ENCODE data around the gene APBB2. TPM values are rescaled to one million over a fixed set of nuclear protein-coding genes. Genes with fewer than 3 reads are reported as not detected.
A peak's percentile ranks its signal among the peaks of the same experiment; 100 is the strongest.
"Not testable (repeated sequence)": the region's sequence is repeated elsewhere in the genome, so short reads cannot be mapped to it uniquely, and the experiment has no call there.

Gene APBB2
- polyA plus RNA-seq, 4 donors = 53.4 to 101 (median 54.3) TPM

DNA sequence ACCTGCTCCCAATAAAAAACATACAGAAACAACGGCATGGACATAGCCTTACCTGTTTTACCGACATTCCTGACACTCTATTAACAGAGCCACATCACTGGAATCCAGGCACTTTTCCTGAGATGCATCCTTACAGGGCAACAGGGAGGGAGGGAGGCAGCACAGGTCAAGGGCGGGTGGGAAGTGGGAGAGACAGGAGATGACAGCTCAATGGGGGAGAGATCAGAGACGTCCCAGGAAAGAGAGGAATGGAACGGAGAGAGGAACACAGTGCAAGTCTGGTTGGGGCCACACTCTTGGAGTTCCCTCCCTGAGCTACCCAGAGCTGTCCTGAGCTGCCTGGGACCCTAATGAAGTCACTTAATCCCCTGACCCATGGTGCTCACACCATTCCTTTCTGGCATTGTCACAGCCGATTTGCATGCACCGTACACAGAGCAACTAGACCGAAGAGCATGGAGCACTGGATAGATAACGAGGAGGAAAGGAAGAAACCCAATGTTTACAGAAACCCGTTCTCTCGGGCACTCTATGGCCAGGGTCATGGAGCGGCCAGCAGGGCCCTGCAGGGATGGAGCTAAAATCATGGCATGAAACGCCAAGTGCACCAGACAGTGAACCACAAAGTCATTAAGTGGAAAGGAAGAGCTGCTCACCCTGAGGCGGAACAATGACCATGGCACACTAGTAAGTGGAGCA lies 371.5 kb downstream of the APBB2 start:
- DNase-seq (ENCODE audit: low read depth in 4 of 4, low spot score in 3 of 4) = no peak

DNA sequence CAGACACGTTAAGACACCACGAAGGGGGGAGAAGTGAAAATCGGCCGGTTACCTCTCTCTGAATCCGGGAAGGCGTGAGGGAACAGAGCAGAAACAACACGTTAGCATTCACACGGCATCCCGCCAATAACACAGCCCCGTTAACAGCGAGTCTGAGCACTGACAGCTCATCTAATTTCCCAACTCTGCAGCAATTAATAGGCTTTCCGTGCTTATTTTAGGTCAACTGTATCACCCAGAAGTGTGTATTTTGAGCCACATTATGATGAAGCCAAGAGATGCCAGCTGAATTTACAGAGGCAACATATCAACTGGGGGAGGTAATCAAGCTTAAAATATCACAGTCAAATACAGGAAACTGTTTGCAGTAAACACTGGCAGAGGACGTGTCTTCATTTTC lies 372.0 kb downstream of the APBB2 start:
- DNase-seq (ENCODE audit: low read depth in 4 of 4, low spot score in 3 of 4) = no peak

DNA sequence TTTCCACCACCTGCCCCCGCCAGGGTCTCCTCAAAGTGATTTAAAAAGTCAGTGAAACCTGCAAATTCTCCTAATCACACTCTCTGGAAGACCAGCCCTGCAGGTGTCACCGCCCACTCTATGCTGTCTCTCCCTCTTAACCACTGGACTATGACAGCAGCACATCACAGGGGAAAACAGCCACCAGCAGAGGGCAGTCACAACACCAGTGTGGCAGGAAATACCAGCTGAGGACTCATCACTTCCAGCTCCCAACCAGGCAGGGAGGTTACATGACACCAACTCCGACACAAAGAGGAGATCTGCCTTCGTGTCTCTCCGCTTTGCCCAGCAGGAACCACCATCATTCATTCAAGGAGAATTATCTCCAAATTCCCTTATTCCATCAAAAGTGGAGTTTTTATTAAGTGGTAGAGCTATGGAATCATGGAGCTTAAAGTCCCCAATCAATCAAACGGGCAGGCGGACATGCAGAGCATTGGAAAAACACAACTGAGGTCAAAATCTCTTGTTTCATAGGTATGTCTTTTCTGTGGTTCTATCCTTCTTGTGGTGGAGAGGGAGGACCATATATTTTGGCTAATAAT lies 373.3 kb downstream of the APBB2 start:
- peak; percentile 50 to 79 (median 56) for DNase-seq (ENCODE audit: low read depth in 4 of 4, low spot score in 3 of 4)

DNA sequence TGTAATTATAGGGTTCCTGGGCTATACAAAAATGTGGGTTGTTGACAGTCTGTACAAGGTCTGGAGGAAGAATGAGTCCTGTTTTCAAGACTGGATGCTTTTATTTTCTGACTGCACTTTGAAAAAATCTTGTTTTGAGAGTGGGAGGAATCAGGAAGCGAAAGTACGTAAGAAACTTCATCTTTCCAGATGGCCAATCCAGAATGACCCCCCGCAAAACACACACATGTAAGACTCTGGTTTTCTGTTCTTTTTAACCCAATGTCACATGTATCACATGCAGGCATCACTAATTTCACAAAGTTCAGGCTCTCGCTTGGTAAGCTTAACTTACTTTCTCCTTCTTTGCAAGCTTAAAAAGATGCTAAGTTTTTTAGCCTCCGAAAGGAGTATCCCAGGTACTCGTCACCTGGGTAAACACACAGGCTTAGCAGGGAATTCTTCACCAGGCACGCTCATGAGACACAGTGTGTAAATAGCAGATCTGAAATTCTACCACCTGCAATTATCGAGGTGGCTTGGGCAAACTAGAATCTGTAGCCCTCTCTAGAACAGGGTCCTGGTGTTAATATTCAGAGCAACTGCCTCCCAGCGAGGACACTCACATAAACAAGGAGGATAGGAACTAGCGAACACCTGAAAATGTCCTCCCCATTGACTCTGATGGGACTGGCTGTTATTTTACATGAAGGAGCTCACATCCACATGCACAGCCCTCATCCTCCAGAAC lies 373.9 kb downstream of the APBB2 start:
- DNase-seq (ENCODE audit: low read depth in 4 of 4, low spot score in 3 of 4) = no peak

DNA sequence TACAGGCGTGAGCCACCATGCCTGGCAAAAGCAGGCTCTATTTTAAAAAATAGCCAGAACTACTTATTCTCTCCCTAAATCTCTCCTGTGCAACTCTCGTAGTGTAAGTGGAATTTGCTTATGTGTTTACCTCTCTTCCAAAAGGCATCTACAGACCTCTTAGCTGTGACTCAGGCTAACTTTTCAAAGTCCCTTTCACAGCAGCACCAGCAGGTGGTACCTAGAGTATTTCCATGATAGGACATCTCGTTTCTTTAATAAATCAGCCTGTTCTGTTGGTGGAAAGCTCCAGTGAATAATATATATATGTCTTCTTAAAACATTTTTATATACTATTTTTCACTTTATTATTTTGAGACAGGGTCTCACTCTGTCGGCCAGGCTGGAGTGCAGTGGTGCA lies 375.6 kb downstream of the APBB2 start:
- no peak for DNase-seq (ENCODE audit: low read depth in 4 of 4, low spot score in 3 of 4)

DNA sequence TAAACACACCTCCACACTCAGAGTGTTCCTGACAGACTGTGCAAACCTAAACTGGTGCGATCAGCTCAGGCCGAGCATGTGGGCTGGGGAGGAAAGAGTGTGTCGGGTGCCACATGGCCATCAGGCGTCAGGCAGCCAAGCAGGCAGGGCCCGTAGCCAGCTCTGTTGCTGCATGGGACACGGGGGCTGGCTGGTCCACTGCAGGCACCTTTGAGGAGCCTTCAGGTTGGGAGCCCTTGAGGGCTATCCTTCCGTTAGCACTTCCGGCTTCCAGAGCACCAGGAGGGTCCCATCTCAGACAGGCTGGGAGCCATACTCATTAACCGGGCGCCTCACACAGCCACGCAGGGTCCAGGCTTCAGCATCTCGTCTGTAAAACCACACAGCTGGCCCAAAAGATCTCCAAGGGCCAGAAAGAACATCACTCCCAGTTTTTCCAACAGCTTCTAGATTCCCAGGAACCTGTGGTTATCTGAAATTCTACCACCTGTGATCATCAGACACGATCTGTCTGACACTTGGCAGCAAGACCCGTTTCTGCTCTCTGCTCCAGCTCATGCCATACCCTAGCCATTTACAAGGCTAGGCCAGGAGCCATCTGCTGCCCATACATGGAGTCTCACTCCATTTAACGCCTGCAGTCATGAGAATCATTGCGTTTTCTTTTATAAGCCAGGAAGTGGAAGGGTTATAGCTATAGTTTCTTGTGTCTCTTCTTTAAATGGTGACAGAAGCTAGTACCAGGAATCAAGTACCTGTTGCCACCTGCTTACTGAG lies 377.1 kb downstream of the APBB2 start:
- DNase-seq (ENCODE audit: low read depth in 4 of 4, low spot score in 3 of 4) = no peak

DNA sequence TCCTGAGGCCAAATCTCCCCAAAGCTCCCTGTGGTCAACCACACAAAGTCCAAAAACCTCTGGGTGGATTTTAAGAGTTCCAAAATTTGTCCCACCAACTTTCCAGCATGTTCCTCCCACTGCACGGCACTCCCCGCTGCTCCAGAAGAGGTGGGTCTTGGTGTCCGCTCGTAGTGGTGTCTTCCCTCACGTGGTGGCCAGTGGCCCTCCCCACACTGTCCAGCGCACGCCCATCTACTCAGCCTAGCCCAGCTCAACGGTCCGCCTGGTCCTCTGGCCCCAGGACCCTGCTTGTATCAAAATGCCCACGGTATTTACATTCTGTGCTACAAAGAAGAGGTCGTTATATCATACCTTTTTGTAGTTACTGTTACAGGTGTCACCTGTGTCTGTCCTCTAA lies 381.1 kb downstream of the APBB2 start:
- DNase-seq (ENCODE audit: low read depth in 4 of 4, low spot score in 3 of 4) = no peak

DNA sequence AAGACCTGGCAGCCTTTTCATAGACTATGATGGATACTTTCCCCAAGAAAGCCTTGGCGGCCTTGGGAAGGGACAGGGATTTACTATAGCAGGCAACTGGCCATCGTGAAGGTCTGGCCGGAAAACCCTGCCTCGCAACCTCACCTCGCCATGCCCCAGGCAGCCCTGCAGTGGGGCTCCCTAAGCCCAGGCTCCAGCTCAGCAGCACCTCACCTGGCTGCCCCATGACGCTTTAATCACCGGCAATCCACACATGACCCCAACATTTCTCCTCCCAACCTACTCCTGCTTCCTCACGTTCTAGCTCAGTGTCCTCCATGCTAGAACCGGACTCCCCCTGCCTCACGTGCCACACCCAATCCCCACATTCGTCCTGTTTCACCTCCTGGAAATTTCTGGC lies 382.2 kb downstream of the APBB2 start:
- DNase-seq (ENCODE audit: low read depth in 4 of 4, low spot score in 3 of 4) = no peak

DNA sequence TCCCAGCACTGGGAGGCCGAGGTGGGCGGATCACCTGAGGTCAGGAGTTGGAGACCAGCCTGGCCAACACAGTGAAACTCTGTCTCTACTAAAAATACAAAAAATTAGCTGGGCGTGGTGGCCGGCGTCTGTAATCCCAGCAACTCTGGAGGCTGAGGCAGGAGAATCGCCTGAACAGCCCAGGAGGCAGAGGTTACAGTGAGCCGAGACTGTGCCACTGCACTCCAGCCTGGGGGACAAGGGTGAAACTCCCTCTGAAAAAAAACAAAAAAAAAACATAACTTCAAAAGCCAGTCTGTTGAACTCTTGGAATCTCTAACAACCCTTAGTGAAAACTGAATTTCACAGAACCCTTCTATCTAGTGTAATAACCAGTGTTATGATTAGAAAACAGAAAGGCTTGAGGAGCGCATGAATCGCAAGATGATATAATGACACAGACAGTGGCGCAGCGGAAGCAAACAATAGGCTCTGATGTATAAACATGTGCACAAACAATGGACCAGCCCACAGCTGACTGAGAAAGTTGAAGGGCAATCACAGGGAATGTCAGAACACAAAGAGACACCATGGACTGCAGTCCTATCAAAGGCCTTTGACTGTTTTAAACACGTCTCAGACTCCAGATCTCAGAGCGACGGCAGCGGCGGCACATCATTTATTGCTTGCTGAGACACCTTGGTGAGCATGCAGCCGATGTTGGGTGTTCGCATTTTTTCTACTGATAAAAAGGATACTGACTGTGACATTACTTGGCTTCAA lies 383.0 kb downstream of the APBB2 start:
- DNase-seq (ENCODE audit: low read depth in 4 of 4, low spot score in 3 of 4) = no peak

DNA sequence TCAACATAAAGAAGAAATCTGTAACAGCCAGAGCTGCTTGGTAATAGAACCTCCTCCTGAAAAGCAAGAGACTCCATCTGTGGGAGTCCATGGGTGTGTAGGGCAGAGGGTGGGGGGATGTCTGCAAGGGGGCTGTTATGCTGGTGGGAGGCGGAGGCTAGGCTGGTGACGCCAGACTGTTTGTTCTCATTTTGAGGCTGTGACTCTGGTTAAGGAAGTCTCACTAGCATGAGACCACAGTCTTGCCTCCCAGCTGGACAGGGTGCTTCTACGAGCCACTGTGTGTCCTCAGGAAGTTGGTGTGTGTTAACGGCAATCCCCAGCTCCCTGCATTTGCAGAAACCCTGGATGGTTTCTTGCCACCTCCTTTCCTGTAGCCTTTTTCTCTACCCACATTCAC lies 384.8 kb downstream of the APBB2 start:
- no peak for DNase-seq (ENCODE audit: low read depth in 4 of 4, low spot score in 3 of 4)

DNA sequence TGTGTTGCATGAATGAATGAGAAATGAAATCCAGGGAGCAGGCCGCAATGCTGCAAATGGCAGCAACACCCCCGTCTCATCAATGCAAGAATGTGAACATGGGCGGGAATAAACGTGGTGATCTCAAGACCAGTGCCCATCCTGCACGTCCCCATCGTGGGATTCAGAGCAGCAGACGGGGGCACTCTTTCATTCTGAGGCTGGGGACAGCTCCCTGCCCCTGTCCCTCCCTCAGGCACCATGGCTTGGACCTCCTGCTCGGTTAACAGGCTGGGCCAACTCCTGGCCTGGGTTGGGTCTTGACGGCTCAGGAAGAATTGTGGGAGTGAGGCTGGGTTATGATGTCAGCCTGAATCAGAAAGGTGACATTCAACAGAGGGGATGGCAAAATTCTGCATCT lies 385.7 kb downstream of the APBB2 start:
- DNase-seq (ENCODE audit: low read depth in 4 of 4, low spot score in 3 of 4) = no peak

DNA sequence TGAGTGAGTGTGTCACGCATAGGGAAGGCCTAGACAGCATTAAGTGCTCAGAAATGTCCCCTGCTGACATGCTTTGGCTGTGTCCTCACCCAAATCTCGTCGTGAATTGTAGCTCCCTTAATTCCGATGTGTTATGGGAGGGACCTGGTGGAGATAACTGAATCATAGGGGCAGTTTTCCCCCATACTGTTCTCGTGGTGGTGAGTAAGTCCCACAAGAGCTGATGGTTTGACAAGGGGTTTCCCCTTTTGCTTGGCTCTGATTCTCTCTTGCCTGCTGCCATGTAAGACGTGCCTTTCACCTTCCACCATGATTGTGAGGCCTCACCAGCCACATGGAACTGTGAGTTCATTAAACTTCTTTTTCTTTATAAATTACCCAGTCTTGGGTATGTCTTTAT lies 386.6 kb downstream of the APBB2 start:
- DNase-seq (ENCODE audit: low read depth in 4 of 4, low spot score in 3 of 4) = no peak

DNA sequence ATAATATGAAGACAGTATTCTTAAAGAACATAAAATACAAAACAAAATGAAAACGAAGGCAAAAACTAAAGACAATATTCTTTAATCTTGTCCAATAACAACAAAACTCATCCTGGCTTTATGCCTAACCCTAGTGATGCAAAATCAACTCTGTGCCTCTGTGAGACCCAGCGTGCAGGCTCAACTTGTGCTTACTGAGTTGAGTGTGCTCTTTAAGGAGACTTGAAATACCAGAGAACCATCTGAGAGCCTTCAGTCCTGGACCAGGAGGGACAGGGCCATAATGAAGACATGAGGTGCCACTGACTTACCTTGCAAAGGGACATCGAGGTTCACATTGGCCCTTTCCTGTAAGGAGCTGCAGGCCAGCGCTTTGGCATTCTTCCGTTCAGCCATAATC lies 387.5 kb downstream of the APBB2 start:
- DNase-seq (ENCODE audit: low read depth in 4 of 4, low spot score in 3 of 4) = no peak

DNA sequence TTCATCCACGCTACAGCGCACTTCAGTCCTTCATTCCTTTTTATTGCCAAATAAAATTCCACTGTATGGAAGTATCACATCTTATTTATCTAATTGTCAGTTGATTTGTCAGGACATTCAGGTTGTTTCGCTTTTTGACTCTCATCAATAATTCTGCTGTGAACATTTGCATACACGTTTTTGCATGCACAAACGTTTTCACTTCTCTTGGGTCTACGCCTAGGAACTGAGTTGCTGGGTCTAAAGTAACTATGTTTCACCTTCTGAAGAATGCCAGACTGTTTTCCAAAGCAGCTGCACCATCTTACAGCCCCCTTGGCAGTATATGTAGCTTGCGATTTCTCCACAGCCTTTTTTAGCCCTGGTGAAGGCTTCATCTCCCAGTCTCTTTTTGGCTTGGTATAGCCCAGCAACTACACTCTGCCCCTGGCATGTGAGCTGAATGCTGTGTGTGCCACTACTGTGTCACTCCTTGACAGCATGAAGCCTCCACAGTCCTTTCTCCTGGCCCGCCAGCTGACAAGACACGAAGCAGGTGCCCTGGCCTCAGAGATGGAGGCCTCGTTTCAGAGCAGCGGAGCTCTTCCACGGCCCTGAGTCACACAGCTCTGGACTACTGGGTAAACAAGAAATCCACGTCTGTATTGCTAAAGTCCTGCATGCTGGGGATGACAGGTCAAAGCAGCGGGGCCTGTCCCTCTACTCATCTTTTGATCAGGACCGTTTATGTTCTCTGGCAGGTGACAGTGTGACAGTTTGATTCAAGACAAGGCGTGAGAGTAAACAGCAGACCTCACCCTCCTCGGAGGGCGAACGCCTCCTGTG lies 389.1 kb downstream of the APBB2 start:
- DNase-seq (ENCODE audit: low read depth in 4 of 4, low spot score in 3 of 4) = no peak

DNA sequence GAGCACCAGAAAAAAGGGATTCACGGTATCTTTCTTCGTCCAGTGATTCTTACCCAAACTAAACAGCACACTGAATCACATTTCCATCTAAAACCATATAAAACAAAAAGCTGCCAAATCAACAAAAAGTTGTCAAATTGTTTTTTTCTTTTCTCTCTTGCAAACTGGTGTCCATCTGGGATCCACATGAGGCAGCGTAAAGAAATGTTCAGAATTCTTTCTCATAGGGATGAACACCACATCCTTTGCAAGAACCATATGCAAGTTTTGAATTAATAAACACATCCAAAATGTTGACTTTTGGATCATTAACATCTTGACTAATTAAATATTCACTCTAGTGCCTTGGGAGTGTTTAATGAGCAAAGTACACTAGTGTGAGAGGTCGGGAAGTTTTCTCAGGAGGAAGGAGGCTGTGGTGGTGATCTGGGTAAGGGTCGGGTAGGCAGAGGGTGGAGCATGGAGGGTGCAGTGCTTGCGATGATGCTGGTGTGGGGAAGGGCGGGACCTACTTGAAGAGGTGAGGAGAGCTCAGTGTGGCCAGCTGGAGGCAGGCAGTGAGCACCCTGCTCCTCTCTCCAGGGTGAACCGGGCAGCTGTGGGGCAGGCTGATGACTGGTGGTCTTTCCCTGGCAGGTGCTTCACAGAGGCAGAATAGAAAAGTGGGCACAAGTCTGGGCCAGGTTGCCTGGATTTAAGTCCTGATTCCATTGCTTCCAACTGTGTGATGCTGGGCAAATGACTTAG lies 391.7 kb downstream of the APBB2 start:
- no peak for DNase-seq (ENCODE audit: low read depth in 4 of 4, low spot score in 3 of 4)

DNA sequence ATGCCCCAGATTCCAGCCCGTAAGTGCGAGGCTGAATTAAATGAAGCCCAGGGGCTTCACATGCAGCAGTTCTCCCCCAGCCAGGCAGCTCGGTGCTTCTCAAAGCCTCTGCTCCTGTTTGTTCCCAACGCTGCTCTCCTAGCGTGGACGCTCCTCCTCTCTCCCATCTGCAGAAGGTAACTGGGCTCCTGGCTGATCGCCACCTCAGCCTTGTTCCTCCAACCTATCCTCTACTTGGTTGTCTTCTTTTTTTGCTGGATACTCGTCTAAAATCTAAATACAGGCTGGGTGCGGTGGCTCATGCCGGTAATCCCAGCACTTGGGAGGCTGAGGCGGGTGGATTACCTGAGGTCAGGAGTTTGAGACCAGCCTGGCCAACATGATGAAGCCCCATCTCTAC lies 394.2 kb downstream of the APBB2 start:
- no peak for DNase-seq (ENCODE audit: low read depth in 4 of 4, low spot score in 3 of 4)

DNA sequence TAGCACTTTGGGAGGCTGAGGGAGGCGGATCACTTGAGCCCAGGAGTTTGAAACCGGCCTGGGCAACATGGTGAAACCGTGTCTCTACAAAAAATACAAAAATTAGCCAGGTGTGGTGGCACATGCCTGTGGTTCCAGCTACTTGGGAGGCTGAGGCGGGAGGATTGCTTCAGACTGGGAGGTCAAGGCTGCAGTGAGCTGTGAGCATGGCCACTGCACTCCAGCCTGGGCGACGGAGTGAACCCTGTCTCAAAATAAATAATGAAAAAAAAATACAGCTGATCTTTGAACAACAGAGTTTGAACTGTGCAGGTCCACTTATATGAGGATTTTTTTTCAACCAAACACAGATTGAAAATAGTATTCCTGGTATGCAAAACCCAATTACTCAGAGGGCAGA lies 397.2 kb downstream of the APBB2 start:
- DNase-seq (ENCODE audit: low read depth in 4 of 4, low spot score in 3 of 4) = not testable (repeated sequence)

DNA sequence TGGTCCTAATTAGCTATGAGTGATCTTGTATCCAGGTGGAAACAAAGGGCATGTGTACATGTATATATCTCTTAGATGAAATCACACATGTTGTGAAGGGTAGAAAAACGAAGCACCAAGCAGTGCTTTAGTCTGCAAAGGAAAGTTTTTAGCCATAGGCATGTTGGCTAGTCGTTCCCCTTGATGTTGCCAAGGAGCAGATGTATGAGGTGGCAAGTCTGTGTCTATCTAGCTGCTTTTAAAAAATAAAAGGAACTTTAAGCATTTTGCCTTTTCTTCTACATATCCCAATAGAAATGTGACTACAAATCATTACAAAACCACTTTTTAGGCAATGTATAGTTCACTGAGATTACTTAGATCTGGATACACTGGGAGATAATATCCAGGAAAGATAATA lies 401.5 kb downstream of the APBB2 start:
- DNase-seq (ENCODE audit: low read depth in 4 of 4, low spot score in 3 of 4) = no peak

DNA sequence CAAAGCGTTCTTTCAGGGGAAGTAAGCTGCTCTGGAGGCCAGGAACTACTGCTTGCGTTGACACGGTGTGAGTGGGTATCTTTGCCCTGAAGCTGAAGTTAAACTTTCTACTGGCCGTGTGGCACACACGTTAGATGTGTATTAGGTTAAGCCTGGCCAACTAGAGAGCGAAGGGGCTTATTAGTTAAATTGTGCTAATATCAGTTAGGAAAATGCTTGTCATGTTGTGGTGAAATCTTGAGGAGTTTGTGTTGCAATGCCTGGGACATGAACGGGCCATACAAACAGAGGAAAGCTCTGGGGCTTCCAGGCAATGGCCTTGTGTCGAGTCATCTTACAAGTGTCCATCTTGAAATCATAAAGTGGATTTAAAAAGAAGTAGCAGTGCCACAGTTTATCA lies 402.0 kb downstream of the APBB2 start:
- DNase-seq (ENCODE audit: low read depth in 4 of 4, low spot score in 3 of 4) = no peak
